ENCODE data around the gene LRRC46. TPM values are rescaled to one million over a fixed set of nuclear protein-coding genes. Genes with fewer than 3 reads are reported as not detected.

Gene LRRC46
- total RNA-seq, 1 donor from 2014 or later: 2.8 TPM

GRCh38 chr17:47815106-47815918 is 16.2 kb upstream of the LRRC46 start:
- no peaks in the 10 kb centered on the region for H3K27me3 Mint-ChIP-seq
- no peaks in the 10 kb centered on the region for H3K9me3 Mint-ChIP-seq
- H3K4me1 Mint-ChIP-seq (ENCODE audit: unreplicated experiment): peaks cover 3% of the 10 kb centered on the region
- TF ChIP-seq CTCF (conservative IDR thresholded peaks at IDR 0.05): no peak
- no peak overlapping the region for H3K27ac Mint-ChIP-seq
- H3K36me3 Mint-ChIP-seq: peaks cover 2% of the 10 kb centered on the region
- DNase-seq (ENCODE audit: extremely low spot score, unreplicated experiment): no peak
- H3K4me3 Mint-ChIP-seq: no peak overlapping the region

- no peak for DNase-seq (ENCODE audit: extremely low spot score, unreplicated experiment)
- no peak for TF ChIP-seq CTCF (conservative IDR thresholded peaks at IDR 0.05)
- Mint-ChIP-seq H3K27me3 (no peaks in the 10 kb centered on the region), H3K4me1 (ENCODE audit: unreplicated experiment) (peaks cover 8% of the 10 kb centered on the region), H3K4me3 (no peak overlapping the region), H3K27ac (no peak overlapping the region), H3K36me3 (no peaks in the 10 kb centered on the region), H3K9me3 (no peaks in the 10 kb centered on the region)
Observed at GRCh38 chr17:47816111-47816735, 15.2 kb upstream of the LRRC46 start.

- no peaks in the 10 kb centered on the region for H3K36me3 Mint-ChIP-seq
- TF ChIP-seq CTCF (conservative IDR thresholded peaks at IDR 0.05): no peak
- no peaks in the 10 kb centered on the region for H3K9me3 Mint-ChIP-seq
- H3K27ac Mint-ChIP-seq: no peak overlapping the region
- H3K27me3 Mint-ChIP-seq: no peaks in the 10 kb centered on the region
- peaks cover 12% of the 10 kb centered on the region for H3K4me1 Mint-ChIP-seq (ENCODE audit: unreplicated experiment)
- no peak for DNase-seq (ENCODE audit: extremely low spot score, unreplicated experiment)
- no peak overlapping the region for H3K4me3 Mint-ChIP-seq
Observed at GRCh38 chr17:47816947-47817346, 14.5 kb upstream of the LRRC46 start.

- H3K27me3 Mint-ChIP-seq: no peaks in the 10 kb centered on the region
- peaks cover 12% of the 10 kb centered on the region for H3K4me1 Mint-ChIP-seq (ENCODE audit: unreplicated experiment)
- no peaks in the 10 kb centered on the region for H3K9me3 Mint-ChIP-seq
- H3K4me3 Mint-ChIP-seq: no peak overlapping the region
- no peaks in the 10 kb centered on the region for H3K36me3 Mint-ChIP-seq
- DNase-seq (ENCODE audit: extremely low spot score, unreplicated experiment): no peak
- no peak overlapping the region for H3K27ac Mint-ChIP-seq
- no peak for TF ChIP-seq CTCF (conservative IDR thresholded peaks at IDR 0.05)
Observed at GRCh38 chr17:47818002-47818695, 13.3 kb upstream of the LRRC46 start.

- TF ChIP-seq CTCF (conservative IDR thresholded peaks at IDR 0.05): no peak
- no peak for DNase-seq (ENCODE audit: extremely low spot score, unreplicated experiment)
- H3K27me3 Mint-ChIP-seq: no peaks in the 10 kb centered on the region
- no peaks in the 10 kb centered on the region for H3K9me3 Mint-ChIP-seq
- no peak overlapping the region for H3K4me3 Mint-ChIP-seq
- no peak overlapping the region for H3K27ac Mint-ChIP-seq
- peaks cover 12% of the 10 kb centered on the region for H3K4me1 Mint-ChIP-seq (ENCODE audit: unreplicated experiment)
- H3K36me3 Mint-ChIP-seq: no peaks in the 10 kb centered on the region
Observed at GRCh38 chr17:47819475-47819874, 12.0 kb upstream of the LRRC46 start.
